NCI-H446 (cell line): ENCODE data around the gene TECPR1.

Source experiments
- DNase-seq, 2 experiments: peaks; one replicate each; lab custom pipeline; 2025; lab: John Stamatoyannopoulos, UW

TECPR1 gene

DNA sequence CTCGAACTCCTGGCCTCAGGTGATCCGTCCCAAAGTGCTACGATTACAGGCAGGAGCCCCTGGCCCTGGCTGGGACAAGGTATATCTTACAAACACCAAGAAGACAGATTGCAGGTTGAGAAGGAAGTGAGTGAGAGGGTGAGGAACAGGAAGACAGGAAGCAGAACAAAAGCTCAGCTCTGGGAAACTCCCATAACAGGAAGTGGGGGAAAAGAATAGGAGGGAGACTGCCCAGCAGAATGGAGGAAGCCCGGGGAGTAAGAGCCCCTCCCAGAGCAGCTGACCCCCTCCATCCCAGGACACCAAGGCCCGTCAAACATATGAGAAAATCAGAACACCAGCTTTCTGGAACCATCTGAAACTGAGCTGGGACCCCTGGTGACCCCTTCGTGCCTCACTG is 2.9 kb downstream of the TECPR1 start:
- no peak for DNase-seq

DNA sequence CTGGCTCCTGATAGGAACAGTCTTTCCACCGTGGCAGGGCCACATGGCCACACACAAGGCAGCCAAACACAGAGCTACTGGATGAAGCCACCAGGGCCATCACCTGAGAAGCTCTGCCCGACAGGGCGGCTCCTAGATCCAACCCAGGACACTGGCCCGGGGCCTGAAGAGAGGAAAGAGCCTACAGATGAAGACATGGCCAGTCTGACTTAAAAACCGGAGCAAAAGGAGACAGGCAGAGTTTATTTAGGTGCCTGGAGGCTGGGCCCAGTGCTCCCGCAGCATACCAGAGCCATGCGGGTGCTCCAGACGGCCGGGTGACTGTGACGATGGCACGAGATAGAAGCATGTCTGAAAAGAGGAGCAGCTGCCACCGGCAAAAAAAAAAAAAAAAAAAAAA is 3.9 kb downstream of the TECPR1 start:
- DNase-seq: no peak

DNA sequence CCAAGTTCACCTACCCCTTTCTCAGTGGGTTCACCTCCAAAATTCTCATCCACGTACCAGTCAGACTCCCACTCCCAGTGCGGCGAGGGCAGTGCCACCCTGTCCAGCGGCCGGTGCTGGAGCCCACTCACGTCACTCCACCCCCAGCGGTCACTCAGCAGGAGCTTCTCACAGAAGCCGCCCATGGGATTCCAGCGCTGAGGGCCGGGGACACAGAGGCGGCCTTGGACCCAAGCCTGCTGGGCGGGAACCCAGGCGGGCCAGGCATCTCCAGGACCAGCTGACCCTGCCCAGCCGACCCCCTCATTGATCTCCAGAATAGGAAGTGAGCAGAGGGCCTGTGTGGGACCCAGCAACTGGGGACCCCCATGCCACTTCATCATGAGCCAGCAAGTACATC is 7.2 kb downstream of the TECPR1 start:
- DNase-seq: no peak

DNA sequence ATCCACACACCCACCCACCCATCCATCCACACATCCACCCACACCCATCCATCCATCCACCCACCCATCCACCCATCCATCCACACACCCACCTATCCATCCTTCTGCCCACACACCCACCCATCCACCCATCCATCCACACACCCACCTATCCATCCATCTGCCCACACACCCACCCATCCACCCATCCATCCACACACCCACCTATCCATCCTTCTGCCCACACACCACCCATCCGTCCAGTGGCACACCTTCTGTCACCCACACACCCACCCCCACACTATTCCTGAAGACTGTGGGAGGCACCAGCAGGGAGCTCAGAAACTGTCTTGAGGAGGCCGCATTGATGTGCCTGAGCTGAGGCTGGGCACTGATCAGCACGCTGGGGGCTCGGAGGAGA is 9.1 kb downstream of the TECPR1 start:
- DNase-seq: no peak

DNA sequence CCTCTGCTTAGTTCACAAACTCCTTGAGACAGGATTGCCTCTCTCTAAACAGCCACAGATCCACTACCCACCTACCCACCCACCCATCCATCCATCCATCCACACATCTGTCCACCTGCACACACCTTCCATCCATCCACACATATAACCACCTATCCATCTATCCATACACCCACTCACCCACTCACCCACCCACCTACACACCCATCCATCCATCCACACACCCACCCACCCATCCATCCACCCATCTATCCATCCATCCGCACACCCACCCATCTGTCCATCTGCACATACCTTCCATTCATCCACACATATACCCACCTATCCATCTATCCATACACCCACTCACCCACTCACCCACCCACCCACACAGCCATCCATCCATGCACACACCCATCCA is 9.7 kb downstream of the TECPR1 start:
- DNase-seq: no peak

DNA sequence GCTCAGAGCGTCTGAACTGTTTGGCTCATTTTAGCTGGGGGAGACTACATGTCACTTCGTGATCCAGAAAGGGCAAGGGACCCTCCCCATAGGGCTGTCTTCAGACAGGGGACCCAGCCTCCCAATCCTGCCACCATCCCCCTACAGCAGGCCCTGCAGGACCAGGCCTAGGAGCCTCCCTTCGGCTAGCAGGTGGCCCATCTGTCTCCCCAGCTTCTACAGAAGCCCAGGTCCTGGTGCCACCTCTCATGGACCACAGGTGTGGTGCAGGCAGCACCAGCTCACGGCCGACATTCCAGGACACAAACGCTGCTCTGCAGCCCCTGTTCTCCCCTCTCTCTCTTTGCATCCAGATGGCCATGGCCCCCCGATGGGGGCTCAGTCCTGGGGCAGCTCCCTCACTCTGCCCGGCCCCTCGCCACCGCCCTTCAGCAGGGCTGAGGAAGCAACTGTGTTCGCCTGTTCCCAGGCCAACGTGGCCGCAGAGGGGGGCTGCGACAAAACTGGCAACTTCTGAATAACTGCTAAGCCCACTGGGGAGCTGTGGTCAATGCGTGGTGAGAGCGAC is 10.3 kb downstream of the TECPR1 start:
- no peak for DNase-seq

DNA sequence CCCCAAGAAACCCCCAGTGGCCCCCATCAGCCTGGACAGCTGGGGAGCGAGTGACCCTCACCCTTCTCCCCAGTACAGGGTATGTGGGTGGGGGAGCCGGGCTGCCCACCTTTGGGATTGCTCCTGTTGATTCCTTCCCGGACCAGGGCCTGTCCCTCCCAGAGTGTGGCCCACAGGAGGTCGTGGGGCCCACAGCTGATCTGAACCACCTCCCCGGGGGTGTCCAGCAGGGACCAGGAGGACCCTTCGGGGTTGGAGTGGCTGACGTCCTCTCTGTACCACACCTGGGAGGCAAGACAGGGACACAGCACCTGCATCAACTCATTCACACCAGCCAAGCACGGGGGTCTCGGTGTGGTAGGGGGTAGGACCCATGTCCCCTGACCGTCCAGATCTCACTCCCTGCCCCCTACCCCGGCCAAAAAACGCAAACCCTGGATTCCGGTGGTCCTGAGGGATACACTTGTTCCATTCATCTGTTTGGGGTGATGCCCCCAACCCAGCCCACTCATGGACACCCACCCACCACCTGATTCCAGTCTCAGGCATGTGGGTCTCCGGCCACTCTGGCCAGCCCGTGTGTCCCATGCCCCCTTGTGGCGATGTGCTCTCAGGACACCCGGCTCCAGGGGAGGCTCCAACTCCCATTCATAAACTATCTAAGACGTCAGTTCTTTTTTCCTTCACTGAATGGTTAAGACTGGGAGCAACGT is 10.9 kb downstream of the TECPR1 start:
- no peak for DNase-seq

DNA sequence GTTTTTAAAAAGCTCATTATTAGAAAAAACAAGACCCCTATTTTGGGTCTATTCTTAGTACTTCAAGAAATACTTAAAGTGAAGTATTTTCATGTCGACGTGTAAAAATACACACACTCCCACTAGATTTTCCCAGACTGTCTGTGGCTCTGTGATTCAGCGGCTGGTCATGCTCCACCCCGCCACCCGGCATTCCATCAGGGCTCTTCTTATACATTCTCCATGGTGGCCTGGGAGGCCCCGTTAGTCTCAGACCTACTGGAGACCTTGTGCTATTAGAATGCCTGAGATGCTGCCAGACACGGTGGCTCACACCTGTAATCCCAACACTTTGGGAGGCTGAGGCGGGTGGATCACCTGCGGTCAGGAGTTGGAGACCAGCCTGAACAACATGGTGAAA is 13.1 kb downstream of the TECPR1 start:
- DNase-seq: no peak

DNA sequence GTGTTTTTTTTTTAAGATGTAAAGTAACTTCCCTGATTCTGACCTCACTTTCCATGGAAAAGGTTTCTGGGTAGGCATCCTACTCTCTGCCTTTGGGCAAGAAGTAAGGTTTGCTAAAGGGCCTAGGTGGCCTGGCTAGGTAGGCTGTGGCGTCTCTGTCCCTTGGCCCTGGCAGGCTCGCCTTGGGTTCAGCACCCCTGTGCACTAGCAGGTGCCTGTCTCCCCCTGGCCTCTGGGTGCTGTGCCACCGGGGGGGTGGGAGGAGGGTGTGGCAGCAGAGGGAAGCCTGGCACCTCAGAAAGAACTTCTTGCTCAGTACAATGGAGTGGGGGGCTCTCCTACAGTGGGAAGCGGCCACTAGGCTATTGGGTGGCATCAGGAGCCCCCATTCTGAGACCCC is 14.0 kb downstream of the TECPR1 start:
- DNase-seq: no peak

DNA sequence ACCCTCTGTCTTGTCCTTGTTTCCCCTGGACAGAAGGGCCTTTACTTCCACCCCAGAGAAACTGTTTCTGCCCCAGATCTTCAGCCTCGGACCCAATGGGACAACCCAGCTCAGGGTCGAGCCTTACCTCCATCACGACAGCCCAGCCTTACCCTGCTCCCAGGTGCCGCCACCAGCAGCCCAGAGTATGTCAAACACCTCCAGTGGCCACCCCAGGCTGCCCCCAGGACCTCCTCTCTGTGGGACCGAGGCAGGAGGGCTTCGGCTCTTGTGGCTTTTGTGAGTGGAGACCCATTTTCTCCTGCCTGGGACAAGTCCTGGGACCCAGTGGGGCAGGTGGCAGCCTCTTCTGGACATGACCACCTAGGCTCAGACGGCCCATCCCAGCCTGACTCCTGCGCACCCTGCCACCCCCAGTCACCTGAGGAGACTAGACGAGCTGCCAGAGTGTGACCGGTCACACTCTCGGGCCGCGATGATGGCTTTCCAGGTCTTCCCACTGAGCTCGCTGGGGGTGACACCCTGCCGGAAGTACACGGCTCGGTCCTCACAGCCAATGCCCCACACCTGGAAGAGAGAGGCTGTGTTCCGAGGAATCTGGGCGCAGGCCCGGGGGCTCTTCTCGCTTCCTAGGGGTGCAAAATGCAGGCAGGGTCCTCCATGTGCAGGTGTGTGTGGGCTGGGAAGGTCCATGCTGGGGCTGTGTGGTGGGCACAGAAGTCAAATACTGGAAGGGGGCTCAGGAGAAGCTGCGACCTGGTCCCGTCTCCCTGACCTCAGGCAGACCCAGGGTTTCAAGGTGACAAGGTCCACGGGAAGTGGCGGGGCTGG is 15.5 kb downstream of the TECPR1 start:
- DNase-seq: no peak

DNA sequence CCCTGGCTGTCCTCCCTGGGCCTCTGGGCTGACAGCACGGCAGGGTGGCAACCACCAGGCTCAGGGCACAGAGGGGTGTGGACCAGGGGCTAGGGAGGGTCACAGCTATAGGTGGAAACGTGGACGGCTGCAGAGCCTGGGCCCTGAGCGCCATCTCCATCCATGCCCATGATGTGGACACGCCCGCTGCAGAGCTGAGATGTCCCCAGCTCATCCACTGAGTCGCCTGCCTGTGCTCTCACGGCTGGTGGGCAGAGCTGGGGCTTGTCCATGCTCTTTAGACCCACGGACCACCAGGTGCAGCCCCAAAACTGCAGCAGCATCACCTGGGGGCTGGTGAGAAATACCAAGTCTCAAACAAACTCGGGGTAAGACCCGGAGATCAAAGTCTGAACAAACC is 16.1 kb downstream of the TECPR1 start:
- DNase-seq: no peak

DNA sequence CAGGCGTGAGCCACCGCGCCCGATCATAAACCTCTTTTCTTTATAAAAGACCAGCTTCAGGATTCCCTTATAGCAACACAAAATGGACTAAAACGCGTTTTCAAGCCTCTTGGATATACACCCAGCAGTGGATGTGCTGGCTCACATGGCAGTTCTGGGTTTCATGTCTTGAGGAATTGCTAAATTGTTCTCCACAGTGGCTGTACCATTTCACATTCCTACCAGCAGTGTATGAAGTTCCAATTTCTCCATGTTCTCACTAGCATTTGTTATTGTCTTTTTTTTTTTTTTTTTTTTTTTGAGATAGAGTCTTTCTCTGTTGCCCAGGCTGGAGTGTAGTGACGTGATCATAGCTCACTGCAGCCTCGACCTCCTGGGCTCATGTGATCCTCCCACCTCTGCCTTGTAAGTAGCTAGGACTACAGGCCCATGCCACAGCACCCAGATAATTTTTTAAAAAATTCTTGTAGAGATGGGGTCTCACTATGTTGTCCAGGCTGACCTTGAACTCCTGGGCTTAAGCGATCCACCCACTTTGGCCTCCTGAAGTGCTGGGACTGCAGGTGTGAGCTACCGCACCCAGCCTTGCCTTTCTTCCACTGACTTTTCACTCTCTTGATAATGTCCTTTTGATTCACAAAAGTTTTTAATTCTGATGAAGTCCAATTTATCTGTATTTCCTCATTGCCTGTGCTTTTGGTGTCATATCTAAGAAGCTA is 17.4 kb downstream of the TECPR1 start:
- DNase-seq: no peak

DNA sequence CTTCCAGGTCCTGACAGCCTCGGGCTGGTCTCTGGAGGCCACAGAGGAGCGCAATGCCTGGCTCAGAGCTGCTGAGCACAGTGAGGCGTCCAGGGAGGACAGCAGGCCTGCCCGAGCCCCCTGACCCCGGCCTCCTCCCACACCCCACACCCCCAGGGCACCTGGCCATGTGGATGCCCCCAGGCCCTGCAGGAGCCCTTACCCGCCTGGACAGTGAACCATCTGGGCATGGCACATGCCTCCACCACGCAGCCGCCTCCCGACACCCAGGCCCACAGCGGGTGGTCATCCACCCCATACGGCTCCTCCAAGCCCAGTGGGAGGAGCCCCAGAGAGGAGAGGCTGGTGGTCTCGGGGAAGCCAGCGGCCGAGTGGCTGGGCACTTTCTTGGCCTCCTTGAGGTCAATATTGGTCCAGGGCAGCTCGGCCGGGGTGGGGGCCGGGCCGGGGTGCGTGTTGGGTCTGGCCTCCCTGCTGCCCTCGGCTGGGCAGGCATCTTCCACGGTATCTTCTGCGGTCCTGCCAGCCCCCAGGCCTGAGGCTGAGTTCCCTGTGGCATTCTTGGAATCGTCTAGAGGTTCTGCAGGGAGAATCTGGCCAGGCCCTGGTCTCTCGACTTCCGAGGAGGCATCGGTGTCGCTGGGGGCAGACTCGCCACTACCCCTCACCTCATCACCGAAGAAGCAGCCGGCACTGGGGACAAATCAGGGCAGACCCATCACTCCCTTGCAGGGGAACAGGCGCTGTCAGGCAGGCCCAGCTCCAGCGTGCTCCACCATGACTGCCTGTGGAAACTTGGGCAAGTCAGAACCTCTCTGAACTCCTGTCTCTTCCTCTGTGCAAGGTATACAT is 18.6 kb downstream of the TECPR1 start:
- DNase-seq: no peak

DNA sequence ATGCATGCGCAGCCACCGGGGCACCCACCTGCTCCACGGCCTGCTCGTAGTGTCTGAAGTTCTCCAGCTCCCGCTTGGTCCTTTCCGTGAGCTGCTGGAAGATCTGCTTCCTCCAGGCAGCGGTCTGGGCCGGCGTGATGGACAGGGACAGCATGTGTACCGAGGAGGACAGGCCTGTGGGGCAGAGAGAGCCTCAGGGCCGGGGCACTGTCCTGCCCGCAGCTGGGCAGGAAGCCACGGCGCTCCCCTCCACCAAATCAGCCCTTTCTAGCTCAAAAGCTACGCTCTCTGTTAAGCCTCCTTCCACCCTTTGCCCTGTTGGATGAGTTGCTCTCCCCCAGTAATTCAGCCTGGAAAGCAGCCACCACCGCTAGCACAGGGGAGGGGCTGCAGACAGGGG is 19.2 kb downstream of the TECPR1 start:
- DNase-seq: no peak

DNA sequence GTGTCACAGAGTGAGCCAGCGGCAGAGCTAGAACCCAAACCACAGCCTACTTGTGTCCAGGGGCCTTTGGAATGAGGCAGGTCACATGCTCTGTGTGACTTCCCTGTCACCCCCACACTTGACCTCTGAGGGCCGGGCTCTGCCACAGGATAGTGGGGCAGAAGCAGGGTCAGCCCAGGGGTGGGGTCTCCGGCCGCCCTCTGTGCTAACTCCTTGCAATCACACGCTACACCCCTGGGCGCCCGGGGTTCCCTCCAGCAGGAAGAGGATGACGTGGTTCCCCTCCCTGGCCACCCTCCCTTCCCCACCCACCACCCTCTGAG is 19.8 kb downstream of the TECPR1 start:
- DNase-seq: no peak

DNA sequence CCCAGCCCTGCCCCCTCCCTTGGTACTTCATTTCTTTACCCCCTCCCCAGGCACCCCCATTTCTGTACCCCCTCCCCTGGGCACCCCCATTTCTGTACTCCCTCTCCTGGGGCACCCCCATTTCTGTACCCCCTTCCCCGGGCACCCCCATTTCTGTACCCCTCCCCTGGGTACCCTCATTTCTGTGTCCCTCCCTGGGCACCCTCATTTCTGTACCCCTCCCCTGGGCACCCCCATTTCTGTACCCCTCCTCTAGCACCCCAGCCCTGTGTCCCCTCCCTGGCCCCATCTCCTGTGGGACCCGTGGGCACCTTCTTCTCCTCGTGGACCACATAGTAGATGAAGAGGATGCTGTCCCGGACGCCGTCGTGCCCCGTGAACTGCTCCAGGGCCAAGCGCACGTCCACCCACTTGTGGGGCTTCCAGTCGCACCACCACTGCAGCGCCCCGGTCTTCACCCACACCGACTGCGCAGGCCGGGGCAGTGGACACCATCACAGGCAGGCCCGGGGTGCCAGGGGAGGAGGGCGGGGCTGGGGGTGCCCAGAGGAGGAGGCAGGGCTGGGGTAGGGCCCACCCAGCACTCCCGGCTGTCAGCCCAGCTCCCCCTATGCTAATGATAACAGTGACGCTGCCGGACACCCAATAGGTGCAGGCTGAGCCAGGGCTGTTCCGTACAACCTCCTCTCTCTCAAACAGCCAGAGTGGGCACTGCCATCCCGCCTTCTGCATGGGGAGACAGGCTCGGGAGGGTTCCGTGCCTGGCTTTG is 20.4 kb downstream of the TECPR1 start:
- no peak for DNase-seq

DNA sequence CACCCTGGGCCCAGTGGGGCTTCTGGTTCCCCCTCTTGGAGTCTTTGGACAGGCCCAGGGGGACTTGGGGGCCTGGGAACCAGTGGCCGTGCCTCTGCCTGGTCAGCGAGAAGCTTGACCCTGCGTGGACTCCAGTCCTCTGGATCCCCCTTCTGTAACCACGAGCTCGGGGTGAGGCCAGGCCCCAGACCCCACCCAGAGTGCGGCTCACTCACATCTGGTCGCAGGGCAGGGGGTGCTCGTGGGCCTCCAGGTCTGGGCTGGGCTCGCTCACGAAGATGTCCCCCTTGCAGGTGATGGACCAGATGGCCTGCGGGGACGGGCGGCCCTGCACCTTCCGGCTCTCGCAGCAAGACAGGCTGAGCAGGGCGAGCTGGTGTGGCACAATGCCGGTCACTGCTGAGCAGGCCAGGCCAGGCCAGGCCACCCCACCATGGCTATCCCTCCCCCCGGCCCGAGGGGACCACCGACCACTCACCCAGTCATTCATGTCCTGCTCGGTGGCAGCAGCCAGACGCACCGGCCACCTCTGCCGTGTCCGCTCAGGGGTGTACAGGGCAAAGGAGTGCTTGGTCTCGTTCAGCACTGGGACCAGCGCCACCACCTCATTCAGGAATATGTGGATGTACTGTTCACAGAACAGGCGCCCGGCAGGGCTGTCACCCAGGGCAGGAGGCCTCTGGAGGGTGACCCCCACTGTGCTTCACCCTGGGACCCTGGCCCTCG is 21.1 kb downstream of the TECPR1 start:
- DNase-seq: no peak

DNA sequence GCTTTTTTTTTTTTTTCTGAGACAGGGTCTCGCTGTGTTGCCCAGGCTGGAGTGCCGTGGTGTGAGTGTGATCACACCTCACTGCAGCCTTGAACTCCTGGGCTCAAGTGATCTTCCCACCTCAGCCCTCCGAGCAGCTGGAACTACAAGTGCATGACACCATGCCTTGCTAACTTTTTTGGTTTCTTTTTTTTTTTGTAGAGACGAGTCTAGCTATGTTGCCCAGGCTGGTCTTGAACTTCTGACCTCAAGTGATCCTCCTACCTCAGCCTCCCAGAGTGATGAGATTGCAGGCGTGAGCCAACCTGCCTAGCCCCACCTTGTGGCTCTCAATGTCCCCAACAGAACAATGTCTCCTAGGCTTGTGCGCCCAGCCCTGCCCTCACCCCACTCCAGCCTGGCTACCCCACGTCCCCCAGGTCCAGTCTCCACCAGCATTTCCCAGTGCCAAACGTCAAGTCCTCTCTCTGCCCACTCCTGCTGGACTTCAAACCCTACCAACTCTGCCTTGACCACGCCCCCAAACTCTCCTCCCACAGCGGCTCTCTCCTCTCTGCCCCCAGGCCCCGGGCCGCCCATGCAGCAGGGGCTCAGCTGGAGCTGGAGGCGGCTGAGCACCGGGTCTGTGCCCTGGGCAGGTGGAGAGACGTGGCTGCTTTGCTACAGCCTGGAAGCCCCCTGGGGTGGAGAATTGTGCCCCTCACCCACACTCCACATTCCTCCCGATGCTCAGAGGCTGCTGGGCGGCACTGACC is 21.9 kb downstream of the TECPR1 start:
- no peak for DNase-seq

DNA sequence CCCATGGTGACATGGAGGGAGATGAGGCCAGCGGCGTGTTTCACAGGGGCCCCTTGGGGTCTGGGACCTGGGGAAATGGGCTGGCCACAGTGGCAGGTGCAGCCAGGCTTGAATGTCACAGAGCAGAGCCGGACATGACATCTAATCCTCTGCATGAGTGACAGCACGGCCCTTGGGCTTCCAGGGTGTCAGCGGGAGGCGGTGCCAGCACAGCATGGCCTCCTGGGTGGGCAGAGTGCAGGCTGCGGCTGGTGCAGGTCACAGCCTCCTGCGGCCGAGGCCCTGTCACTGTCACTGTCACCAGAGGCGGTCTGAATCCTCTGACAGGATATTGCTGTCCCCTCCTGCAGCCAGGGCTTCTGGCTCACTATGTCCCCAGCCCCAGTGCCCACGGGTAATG is 22.6 kb downstream of the TECPR1 start:
- DNase-seq: no peak

DNA sequence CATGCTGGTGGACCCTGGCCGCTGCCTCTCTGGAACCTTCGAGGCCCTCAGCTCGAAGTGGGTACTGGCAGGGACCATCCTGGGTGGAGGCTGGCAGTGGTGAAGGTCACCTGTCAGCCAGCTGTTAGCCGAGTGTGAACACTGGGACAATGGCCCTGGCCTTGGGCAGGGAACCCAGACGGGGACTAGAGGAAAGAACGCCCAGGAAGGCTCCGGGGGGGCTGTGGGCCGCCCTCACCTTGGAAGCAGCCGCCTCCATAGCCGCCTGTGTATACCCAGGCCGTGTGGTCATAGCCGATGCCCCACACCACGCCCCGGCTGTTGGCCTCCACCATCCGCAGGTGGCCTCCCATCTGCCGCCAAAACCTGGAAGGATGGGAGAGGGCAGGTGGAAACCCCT is 23.2 kb downstream of the TECPR1 start:
- no peak for DNase-seq
